ENCODE data around the gene CHST8. TPM values are rescaled to one million over a fixed set of nuclear protein-coding genes. Genes with fewer than 3 reads are reported as not detected.

The CHST8 gene
- polyA plus RNA-seq, 1 of the 3 experiments (the other 2 are of a cell fraction), result 0.05 TPM

GRCh38 chr19:33691030-33691427 is 69.3 kb downstream of the CHST8 start:
- no peak overlapping the region for H3K9ac ChIP-seq
- TF ChIP-seq MEF2A (IDR thresholded peaks at IDR 0.05; ENCODE audit: borderline replicate concordance, low read depth) (no peak), RAD21 (IDR thresholded peaks at IDR 0.05; ENCODE audit: low read length) (no peak), SMC3 (IDR thresholded peaks at IDR 0.05; ENCODE audit: low read depth, low read length) (no peak), MAX (IDR thresholded peaks at IDR 0.05; ENCODE audit: low read depth) (no peak), REST (IDR thresholded peaks at IDR 0.05; ENCODE audit: low read depth, low read length) (no peak), FOSL2 (IDR thresholded peaks at IDR 0.05; ENCODE audit: borderline replicate concordance, low read depth) (no peak)
- no peaks in the 10 kb centered on the region for H3K79me2 ChIP-seq (ENCODE audit: insufficient read depth)

GRCh38 chr19:33691736-33692135 is 70.0 kb downstream of the CHST8 start:
- CTCF ChIA-PET, result interaction anchor here (1.2 to 2.6 kb wide), 3 partner anchors 13 to 86 kb away, joined by 3 to 8 read pairs (median 5); no protein-coding TSS in a partner anchor

More at GRCh38 chr19:33691030-33691427, 69.3 kb downstream of the CHST8 start:
- H3F3A ChIP-seq (replicated peaks; ENCODE audit: insufficient read depth), result no peaks in the 10 kb centered on the region
- H3K9me2 ChIP-seq, result no peaks in the 10 kb centered on the region
- DNase-seq, result no peak
- H3K27ac ChIP-seq (ENCODE audit: low read depth in 2 of 2, low read length in 1 of 2), result no peak overlapping the region
- no peak overlapping the region for H3K4me3 ChIP-seq (ENCODE audit: low read depth in 2 of 2, low read length in 1 of 2)
- 49% methylated on average over 2 of the region's 12 CpGs for WGBS (ENCODE audit: low lambda C conversion rate)
- H3K27me3 ChIP-seq (ENCODE audit: insufficient read depth), result no peaks in the 10 kb centered on the region
- H3K4me1 ChIP-seq (ENCODE audit: control insufficient read depth in 1 of 2, insufficient read depth in 2 of 2, low read depth in 1 of 2, low read length in 1 of 2), result peaks cover 0 to 54% of the 10 kb centered on the region in 2 experiments; a peak in 1 of 4 replicates
- H3K9me3 ChIP-seq, result no peaks in the 10 kb centered on the region
- H3K4me2 ChIP-seq, result no peak overlapping the region
- ChIA-PET POLR2A (no interaction called here), CTCF (interaction anchor here (1.2 to 1.3 kb wide), 2 partner anchors 14 to 260 kb away, joined by 3 to 5 read pairs; no protein-coding TSS in a partner anchor)
- no peaks in the 10 kb centered on the region for H4K20me1 ChIP-seq (ENCODE audit: insufficient read depth)
- no peak overlapping the region for H2AFZ ChIP-seq (ENCODE audit: low read depth)
- no peaks in the 10 kb centered on the region for H3K36me3 ChIP-seq (replicated peaks in 1 of 2; ENCODE audit: control insufficient read depth in 1 of 2, insufficient read depth in 2 of 2, low read length in 1 of 2)

More at GRCh38 chr19:33691736-33692135, 70.0 kb downstream of the CHST8 start:
- no peak overlapping the region for H3K27ac ChIP-seq (ENCODE audit: low read depth in 2 of 2, low read length in 1 of 2)
- H3K4me1 ChIP-seq (ENCODE audit: control insufficient read depth in 1 of 2, insufficient read depth in 2 of 2, low read depth in 1 of 2, low read length in 1 of 2), result peaks cover 0 to 47% of the 10 kb centered on the region in 2 experiments; a peak in 1 of 4 replicates
- WGBS (ENCODE audit: low lambda C conversion rate), result 57% methylated on average over 7 of the region's 7 CpGs
- no peaks in the 10 kb centered on the region for H4K20me1 ChIP-seq (ENCODE audit: insufficient read depth)
- no peaks in the 10 kb centered on the region for H3K27me3 ChIP-seq (ENCODE audit: insufficient read depth)
- no peaks in the 10 kb centered on the region for H3K36me3 ChIP-seq (replicated peaks in 1 of 2; ENCODE audit: control insufficient read depth in 1 of 2, insufficient read depth in 2 of 2, low read length in 1 of 2)
- TF ChIP-seq CHD2 (IDR thresholded peaks at IDR 0.05; ENCODE audit: low read length, partially characterized antibody), result no peak
- no peak for TF ChIP-seq JUND (IDR thresholded peaks at IDR 0.05)
- no peak for TF ChIP-seq TEAD4 (IDR thresholded peaks at IDR 0.05; ENCODE audit: borderline replicate concordance, insufficient read depth)
- no peak for TF ChIP-seq CTCF (IDR thresholded peaks at IDR 0.05)
- no peak overlapping the region for H3K9ac ChIP-seq
- no peak overlapping the region for H3K4me2 ChIP-seq
- no peak overlapping the region for H2AFZ ChIP-seq (ENCODE audit: low read depth)
- no peak overlapping the region for H3K4me3 ChIP-seq (ENCODE audit: low read depth in 2 of 2, low read length in 1 of 2)
- H3K9me3 ChIP-seq, result no peaks in the 10 kb centered on the region
- POLR2A ChIA-PET, result no interaction called here
- H3F3A ChIP-seq (replicated peaks; ENCODE audit: insufficient read depth), result no peaks in the 10 kb centered on the region
- DNase-seq, result no peak
- no peaks in the 10 kb centered on the region for H3K9me2 ChIP-seq
- H3K79me2 ChIP-seq (ENCODE audit: insufficient read depth), result no peaks in the 10 kb centered on the region

All from SK-N-SH (cell line).